ENCODE measurements around the gene PCCA. TPM values are rescaled to one million over a fixed set of nuclear protein-coding genes. Genes with fewer than 3 reads are reported as not detected.

PCCA gene
- polyA plus RNA-seq, 2 of the 4 experiments (the other 2 are of a cell fraction) = 13.2 to 13.7 TPM

DNA sequence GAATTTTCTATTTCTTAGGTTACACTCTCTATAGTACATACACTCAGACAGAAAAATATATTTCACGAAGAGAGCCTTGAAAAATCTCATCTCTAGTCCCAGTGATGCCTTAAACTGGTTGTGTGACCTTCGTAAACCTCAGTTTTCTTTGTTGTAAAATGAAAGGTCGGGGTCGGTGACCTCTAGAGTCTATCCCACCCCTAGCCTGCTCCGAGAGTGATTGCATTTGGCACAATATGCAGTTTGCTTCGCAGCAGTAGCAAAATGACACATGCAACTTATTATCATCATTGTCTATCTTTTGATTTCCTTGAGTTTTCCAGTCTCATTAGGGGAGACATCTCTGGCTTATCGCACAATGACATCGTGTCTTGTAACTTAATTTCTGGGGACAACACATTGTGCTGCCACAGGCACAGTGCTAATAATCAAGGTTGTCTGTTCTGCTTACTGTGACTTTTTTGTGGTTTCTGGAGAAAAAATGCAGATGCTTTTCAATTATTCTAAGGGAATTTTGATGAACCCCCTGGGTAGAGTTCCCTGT, 384.7 kb downstream of the PCCA start:
- ATAC-seq (no peak), FAIRE-seq (no peak), DNase-seq (ENCODE audit: low read depth in 1 of 2, low spot score in 1 of 2) (no peak)
- ChIA-PET CTCF (no interaction called here), POLR2A (no interaction called here)
- no peaks in the 10 kb centered on the region for H3K4me1 ChIP-seq
- no peak overlapping the region for H3K27ac ChIP-seq
- H3K4me2 ChIP-seq = no peak overlapping the region
- no peak overlapping the region for H3K4me3 ChIP-seq
- no peaks in the 10 kb centered on the region for H3K9me3 ChIP-seq
- TF ChIP-seq HMGXB4 (CRISPR knock-in tag; IDR thresholded peaks at IDR 0.05; ENCODE audit: borderline replicate concordance) = no peak
- TF ChIP-seq EHF (CRISPR knock-in tag; IDR thresholded peaks at IDR 0.05) = no peak
- TF ChIP-seq RARB (CRISPR knock-in tag; IDR thresholded peaks at IDR 0.05) = no peak
- no peak for TF ChIP-seq PHF8 (IDR thresholded peaks at IDR 0.05; ENCODE audit: borderline replicate concordance, low read depth)
- TF ChIP-seq CEBPB (IDR thresholded peaks at IDR 0.05) = no peak
- TF ChIP-seq, protein P1, sequence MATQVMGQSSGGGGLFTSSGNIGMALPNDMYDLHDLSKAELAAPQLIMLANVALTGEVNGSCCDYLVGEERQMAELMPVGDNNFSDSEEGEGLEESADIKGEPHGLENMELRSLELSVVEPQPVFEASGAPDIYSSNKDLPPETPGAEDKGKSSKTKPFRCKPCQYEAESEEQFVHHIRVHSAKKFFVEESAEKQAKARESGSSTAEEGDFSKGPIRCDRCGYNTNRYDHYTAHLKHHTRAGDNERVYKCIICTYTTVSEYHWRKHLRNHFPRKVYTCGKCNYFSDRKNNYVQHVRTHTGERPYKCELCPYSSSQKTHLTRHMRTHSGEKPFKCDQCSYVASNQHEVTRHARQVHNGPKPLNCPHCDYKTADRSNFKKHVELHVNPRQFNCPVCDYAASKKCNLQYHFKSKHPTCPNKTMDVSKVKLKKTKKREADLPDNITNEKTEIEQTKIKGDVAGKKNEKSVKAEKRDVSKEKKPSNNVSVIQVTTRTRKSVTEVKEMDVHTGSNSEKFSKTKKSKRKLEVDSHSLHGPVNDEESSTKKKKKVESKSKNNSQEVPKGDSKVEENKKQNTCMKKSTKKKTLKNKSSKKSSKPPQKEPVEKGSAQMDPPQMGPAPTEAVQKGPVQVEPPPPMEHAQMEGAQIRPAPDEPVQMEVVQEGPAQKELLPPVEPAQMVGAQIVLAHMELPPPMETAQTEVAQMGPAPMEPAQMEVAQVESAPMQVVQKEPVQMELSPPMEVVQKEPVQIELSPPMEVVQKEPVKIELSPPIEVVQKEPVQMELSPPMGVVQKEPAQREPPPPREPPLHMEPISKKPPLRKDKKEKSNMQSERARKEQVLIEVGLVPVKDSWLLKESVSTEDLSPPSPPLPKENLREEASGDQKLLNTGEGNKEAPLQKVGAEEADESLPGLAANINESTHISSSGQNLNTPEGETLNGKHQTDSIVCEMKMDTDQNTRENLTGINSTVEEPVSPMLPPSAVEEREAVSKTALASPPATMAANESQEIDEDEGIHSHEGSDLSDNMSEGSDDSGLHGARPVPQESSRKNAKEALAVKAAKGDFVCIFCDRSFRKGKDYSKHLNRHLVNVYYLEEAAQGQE (IDR thresholded peaks at IDR 0.05) = no peak
- no peak for TF ChIP-seq MAFK (IDR thresholded peaks at IDR 0.05; ENCODE audit: partially characterized antibody)
- WGBS (ENCODE audit: missing lambda C conversion rate) = 92% methylated on average over 8 of the region's 8 CpGs

GRCh38 chr13:100476963-100477362, 388.1 kb downstream of the PCCA start:
- H3K9me3 ChIP-seq = no peaks in the 10 kb centered on the region
- no peak overlapping the region for H3K4me2 ChIP-seq
- WGBS (ENCODE audit: missing lambda C conversion rate) = 89% methylated on average over 5 of the region's 5 CpGs
- H3K4me1 ChIP-seq = no peaks in the 10 kb centered on the region
- CTCF ChIA-PET = no interaction called here
- H3K27ac ChIP-seq = no peak overlapping the region
- ATAC-seq = no peak
- DNase-seq (ENCODE audit: low read depth in 1 of 2, low spot score in 1 of 2) = no peak
- no peak for TF ChIP-seq PHF8 (IDR thresholded peaks at IDR 0.05; ENCODE audit: borderline replicate concordance, low read depth)
- no peak for TF ChIP-seq MAFK (IDR thresholded peaks at IDR 0.05; ENCODE audit: partially characterized antibody)
- TF ChIP-seq EHMT2 (IDR thresholded peaks at IDR 0.05; ENCODE audit: low read depth) = no peak
- no peak for TF ChIP-seq POLR2A (IDR thresholded peaks at IDR 0.05; ENCODE audit: low read length)
- POLR2A ChIA-PET = no interaction called here
- no peak for FAIRE-seq
- no peak overlapping the region for H3K4me3 ChIP-seq

DNA sequence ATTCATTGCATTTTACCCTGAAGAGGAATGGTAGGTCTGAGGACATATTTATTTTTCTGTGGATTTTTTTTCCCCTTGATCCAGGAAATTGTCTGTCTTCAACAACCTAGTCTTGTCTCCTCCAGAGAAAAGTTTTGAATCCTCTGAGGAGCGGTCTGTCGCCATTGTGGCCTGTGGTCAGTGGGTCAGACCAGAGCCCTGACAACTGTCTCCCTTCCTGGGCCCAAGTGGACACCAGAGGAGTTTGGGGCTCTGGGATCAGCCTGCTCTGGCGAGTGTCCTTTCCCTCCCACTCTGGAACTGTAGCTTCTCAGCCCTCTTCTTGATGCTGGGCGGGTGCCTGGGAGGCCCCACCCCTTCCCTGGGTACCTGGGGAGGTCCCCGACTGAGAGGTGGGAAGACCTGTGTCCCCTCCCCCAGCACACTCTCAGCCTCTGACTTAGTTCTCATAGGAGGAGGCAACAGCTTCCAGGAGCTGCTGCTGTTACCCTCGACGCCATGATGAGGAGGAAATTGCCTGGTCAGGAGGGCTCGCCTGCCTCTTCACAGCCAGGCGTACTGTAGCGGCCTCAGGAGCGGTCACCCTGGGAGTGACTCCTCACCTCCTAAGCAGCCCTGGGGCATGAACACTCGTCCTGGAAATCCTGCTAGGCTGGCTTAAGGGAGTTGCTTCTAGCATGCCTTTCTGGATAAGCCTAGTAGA, 389.4 kb downstream of the PCCA start:
- POLR2A ChIA-PET = no interaction called here
- Histone ChIP-seq H3K9me3 (no peaks in the 10 kb centered on the region), H3K27ac (no peak overlapping the region), H3K4me2 (no peak overlapping the region), H3K4me1 (no peaks in the 10 kb centered on the region), H3K4me3 (no peak overlapping the region)
- FAIRE-seq (no peak), ATAC-seq (no peak), DNase-seq (ENCODE audit: low read depth in 1 of 2, low spot score in 1 of 2) (no peak)
- WGBS (ENCODE audit: missing lambda C conversion rate) = 87% methylated on average over 5 of the region's 12 CpGs
- CTCF ChIA-PET = no interaction called here
- TF ChIP-seq, protein P2, sequence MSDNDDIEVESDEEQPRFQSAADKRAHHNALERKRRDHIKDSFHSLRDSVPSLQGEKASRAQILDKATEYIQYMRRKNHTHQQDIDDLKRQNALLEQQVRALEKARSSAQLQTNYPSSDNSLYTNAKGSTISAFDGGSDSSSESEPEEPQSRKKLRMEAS (IDR thresholded peaks at IDR 0.05) = no peak
- TF ChIP-seq FOSL2 (IDR thresholded peaks at IDR 0.05) = no peak
- TF ChIP-seq FOSL2 (CRISPR knock-in tag; IDR thresholded peaks at IDR 0.05) = no peak
- no peak for TF ChIP-seq ZFP36 (IDR thresholded peaks at IDR 0.05; ENCODE audit: borderline replicate concordance, partially characterized antibody)
- no peak for TF ChIP-seq POLR2A (IDR thresholded peaks at IDR 0.05; ENCODE audit: low read length)
- TF ChIP-seq MYC (IDR thresholded peaks at IDR 0.05; ENCODE audit: borderline replicate concordance, low read length) = no peak
- no peak for TF ChIP-seq MAFK (IDR thresholded peaks at IDR 0.05; ENCODE audit: partially characterized antibody)
- TF ChIP-seq CEBPB (IDR thresholded peaks at IDR 0.05) = no peak
- no peak for TF ChIP-seq ZC3H11A (IDR thresholded peaks at IDR 0.05)
- TF ChIP-seq JUNB (IDR thresholded peaks at IDR 0.05) = no peak
- no peak for TF ChIP-seq BHLHE40 (IDR thresholded peaks at IDR 0.05; ENCODE audit: low read depth, low read length)
- no peak for TF ChIP-seq MAZ (IDR thresholded peaks at IDR 0.05; ENCODE audit: borderline replicate concordance, low read depth, low read length)
- no peak for TF ChIP-seq CHD2 (IDR thresholded peaks at IDR 0.05; ENCODE audit: low read length, partially characterized antibody)
- TF ChIP-seq HOXA7 (CRISPR knock-in tag; IDR thresholded peaks at IDR 0.05) = no peak
- no peak for TF ChIP-seq TP53 (CRISPR knock-in tag; IDR thresholded peaks at IDR 0.05)
- no peak for TF ChIP-seq PBX3 (IDR thresholded peaks at IDR 0.05)
- TF ChIP-seq, protein P3, sequence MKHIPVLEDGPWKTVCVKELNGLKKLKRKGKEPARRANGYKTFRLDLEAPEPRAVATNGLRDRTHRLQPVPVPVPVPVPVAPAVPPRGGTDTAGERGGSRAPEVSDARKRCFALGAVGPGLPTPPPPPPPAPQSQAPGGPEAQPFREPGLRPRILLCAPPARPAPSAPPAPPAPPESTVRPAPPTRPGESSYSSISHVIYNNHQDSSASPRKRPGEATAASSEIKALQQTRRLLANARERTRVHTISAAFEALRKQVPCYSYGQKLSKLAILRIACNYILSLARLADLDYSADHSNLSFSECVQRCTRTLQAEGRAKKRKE (CRISPR knock-in tag; IDR thresholded peaks at IDR 0.05; ENCODE audit: low read depth) = no peak
- no peak for TF ChIP-seq RFX5 (IDR thresholded peaks at IDR 0.05)
- no peak for TF ChIP-seq HOXB13 (CRISPR knock-in tag; IDR thresholded peaks at IDR 0.05; ENCODE audit: low read depth)
- no peak for TF ChIP-seq HDAC2 (IDR thresholded peaks at IDR 0.05)

All from A549 (cell line).